LHCN-M2 (cell line): ENCODE measurements around the gene SCAMP5. TPM values are rescaled to one million over a fixed set of nuclear protein-coding genes. Genes with fewer than 3 reads are reported as not detected.

ENCODE experiments used
- DNase-seq: peaks from one replicate; pipeline ENCODE4 v3.0.0-alpha.2; 2012; ENCODE audit warnings: low read depth
- total RNA-seq: library from RNA; depleted of rRNA; stranded (reverse); fragments of >200 nt; gene quantifications from 2 replicates; pipeline ENCODE4 v1.2.3, GENCODE V29; 2014

Gene SCAMP5
- total RNA-seq, 1 experiment from 2014 or later, result 0.98 TPM

DNA sequence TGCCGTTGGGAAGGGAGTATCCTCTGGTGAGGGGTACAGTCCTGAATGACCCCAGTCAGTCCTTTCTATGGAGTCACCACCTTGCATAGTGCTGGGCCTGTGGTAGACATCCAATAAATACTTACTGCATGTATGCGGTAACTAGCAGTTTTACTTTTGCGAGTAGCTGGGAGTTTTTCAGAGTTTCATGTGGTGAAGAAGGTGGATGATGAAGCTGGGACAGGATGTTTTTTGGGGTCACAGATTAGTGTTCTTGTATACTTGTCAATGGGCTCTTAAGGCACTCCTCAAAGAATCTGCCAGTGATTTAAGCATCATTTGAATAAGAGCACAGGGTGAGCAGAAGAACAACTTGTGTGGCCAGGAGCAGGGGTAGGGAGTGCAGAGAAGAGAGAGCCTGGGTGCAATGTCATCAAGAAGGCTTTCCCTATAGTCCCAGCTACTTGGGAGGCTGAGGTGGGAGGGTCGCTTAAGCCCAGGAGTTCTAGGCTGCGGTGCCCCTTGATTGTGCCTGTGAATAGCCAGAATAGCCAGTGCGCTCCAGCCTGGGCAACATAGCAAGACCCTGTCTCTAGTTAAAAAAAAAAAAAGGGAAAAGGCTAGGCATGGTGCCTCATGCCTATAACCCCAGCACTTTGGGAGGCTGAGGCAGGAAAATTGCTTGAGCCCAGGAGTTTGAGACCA is 50.1 kb downstream of the SCAMP5 start:
- no peak for DNase-seq

DNA sequence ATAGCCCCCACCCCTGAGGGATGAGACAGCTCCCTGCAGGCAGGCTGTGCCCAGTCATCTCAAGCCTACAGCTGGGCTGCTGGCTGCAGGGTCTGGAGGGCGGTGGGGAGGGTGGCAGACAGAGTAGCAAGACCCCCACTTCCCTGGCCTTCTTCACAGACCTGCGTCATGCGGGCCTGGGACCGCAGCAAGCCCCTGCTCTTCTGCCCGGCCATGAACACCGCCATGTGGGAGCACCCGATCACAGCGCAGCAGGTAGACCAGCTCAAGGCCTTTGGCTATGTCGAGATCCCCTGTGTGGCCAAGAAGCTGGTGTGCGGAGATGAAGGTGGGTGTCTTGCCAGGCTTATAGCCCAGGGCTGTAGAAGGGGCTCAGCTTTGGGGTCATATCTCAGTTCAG is 53.0 kb downstream of the SCAMP5 start:
- DNase-seq, result no peak

DNA sequence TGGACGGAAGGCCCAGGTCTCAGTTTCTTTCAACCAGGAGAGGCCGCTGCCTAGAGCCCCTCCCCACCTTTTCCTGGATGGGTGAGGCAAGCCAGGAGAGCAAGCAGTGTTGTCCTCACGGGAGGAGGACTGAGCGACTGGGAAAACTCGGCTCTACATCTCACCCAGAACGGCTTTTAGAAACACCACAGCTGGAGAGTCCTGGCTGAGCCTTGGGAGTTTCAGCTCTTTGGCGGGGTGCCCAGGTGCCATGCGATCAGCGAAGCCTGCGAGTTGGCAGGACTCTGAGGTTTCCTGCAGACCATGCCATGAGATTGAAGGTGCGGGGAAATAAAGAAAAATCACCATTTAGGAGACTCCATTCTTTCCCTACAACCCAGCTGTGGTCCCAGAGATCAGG is 54.0 kb downstream of the SCAMP5 start:
- DNase-seq, result no peak

DNA sequence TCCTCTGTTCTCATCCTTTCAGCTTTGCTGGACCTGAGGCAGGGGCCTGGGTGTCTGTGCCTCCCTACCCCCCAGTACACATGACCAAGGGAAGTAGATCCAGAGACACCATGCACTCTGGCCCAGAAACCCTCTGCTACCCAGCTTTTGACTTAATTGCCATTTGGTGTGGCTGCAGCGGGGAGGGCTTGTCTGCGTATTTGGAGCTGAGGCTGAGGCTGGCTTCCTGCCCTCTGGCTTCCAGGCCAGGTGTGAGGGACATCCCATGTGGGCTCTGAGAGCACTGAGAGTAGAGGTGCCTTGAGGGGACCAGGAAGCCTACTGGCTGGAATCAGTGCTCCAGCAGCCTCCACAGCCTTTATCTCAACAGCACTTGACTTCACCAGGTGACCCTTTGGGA is 54.9 kb downstream of the SCAMP5 start:
- DNase-seq, result no peak

DNA sequence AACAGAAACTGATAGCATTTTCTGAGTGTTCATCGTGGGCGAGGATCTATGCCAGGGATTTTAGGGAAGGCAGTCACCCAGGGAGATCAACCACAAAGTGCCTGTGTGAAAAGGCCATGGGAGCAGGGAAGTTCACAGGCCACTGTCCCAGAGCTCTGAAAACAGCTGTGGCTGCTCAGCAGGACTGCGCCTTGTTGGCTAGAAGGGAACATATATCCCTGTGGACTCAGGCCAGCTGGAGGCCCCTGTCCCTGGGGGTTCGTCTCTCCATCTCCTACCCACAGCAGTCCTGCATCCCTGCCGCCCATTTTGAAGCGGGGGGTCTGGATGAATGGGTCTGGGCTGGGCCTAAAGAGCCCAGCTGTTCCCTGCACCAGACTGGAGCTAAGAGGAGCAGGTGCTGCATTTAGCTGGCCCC is 55.8 kb downstream of the SCAMP5 start:
- peak; percentile 60 for DNase-seq

DNA sequence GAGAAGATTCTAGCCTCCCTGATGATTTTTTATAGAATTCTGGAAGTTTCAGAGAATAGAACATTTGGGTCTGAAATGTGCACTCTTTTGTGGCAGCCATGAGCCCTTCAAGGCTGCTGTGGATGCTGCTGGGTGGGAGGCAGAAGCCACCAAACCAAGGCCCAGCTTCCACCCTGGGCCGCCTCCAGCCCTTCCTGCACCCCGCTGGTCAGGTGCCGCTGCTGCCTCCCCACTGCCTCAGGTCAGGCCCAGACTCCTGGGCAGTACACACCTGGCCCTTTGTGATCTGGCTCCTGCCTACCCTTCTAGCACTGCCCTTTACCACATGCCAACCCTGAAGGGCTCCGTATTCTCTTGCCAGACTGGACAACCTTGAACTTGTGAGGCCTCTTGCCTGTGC is 56.3 kb downstream of the SCAMP5 start:
- DNase-seq, result no peak

DNA sequence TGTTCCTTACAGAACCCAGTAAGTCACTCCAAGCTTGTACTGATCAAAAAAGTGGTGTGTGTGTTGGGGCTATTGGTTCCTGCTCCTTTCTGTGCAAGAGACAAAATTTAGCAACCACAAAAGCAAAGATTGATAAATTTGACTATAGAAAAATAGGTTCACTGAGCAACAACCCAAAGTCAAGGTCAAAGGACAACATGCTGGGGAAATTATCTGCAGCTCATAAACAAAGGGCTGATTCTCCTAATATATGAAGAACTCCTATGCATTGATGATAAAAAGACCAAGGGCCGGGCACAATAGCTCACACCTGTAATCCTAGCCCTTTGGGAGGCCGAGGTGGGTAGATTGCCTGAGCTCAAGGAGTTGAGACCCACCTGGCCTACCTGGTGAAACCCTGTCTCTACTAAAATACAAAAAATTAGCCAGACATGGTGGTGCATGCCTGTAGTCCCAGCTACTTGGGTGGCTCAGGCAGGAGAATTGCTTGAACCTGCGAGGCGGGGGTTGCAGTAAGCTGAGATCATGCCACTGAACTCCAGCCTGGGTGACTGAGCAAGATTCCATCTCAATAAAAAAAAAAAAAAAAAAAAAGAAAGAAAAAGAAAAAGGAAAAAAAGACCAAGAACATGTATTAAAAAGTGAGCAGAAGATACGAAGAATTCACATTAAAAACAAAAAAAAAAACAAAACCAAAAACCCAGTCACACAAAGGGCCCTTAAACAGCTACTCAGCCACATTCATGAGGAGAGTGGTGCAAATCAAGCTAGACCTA is 57.8 kb downstream of the SCAMP5 start:
- DNase-seq, result no peak

DNA sequence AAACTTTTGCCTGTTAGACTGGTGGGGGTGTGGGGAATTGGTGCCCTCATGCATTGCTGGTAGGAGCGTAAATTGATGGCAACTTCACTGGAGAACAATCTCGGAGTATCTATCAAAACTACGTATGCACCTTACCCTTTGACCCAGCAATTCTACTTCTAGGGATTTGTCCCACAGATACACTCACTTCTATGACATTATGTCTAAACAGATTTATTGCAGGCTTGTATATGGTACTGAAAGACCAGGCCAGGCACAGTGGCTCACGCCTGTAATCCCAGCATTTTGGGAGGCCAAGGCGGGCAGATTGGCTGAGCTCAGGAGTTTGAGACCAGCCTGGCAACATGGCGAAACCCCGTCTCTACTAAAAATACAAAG is 58.4 kb downstream of the SCAMP5 start:
- no peak for DNase-seq

DNA sequence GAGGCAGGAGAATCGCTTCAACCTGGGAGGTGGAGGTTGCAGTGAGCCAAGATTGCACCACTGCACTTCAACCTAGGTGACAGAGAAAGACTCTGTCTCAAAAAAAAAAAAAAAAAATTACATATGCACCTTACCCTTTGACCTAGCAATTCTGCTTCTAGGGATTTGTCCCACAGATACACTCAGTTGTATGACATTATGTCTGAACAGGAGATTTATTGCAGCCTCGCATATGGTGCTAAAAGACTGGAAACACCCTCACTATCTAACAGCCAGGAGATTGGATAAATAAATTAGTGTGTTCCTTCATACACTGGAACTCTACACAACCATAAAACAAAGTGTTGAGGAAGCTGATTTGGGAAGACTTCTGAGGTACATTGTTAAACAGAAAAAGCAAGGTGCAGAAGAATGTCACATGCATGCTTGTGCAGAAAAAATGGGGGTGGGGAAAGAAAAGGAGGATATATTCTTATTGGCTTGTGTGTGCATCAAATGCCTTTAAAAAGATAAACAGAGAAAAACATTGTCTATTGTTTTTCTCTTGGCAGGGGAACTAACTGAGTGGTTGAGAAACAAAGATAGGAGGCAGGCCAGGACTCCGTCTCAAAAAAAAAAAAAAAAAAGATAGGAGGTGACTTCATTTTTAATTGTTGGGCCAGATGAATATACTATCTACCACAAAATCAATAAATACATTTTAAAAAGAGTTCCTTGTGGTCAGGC is 59.0 kb downstream of the SCAMP5 start:
- DNase-seq, result no peak

DNA sequence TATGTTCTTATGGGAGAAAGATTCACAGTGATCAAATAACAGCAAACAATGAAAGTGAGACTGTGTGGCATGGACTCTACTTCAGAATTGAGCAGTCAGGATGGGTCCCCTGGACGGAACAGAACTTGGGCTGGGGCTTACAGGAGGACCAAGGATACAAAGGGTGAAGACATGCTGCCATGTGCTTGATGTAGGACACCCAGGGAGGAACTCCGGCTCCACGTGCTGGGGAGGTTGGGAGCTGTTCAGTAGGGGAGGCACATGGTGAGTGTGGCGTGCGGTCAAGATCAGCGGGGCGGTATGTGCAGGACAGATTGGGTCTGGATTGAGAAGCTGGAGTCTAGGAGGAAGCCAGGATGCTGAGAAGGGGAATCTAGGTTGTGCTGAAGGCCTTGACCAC is 60.7 kb downstream of the SCAMP5 start:
- no peak for DNase-seq

DNA sequence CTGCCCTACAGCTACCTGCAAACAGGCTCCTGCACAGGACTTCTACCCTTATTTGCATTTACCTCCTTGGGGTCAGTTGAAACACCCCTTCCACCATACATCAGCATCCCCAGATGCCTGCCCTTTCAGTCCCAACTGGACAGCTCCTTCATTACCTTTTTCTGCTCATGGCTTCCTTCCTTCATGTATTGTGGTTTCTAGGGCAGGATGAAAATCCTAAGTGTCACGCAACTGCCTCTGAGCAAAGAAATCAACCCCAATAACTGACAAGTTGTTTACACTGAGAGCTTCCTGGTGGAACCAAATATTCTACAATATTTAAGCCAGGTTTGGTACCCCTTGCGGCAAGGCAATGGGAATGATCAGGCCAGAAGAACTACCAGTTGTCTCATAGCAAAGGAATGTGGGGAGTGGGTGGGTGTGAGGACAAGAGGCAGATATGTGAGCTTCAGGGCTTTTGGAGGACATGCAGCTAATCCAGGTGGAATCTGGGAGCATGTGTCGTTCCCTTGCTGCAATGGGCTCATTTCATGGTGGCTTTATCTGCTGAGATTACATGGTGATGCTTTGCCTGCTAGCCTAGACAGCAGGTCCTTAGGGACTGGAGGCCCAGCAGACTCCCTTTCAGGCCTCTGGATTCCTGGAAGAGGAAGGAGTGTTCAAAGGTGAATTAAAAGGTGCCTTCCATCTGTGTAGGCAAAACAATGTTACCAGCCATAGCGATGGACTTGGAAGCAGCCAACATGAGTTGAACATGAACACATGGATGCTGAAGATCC is 63.0 kb downstream of the SCAMP5 start:
- no peak for DNase-seq

DNA sequence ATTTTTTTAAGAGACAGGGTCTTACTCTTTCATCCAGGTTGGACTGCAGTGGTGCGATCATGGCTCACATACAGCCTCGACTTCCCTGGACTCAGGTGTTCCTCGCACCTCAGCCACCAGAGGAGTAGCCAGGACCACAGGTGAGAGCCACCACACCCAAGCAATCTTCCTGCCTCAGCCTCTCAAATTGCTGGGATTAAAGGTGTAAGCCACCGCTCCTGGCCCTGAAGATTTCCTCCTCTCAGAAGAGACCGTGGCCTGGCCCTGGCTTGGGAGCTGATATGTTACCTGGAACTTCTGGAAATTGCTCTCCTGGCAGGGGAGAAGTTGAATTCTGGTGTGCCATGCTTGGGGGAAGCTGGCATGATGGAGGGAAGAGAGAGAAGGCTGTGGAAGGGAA is 64.2 kb downstream of the SCAMP5 start:
- no peak for DNase-seq

DNA sequence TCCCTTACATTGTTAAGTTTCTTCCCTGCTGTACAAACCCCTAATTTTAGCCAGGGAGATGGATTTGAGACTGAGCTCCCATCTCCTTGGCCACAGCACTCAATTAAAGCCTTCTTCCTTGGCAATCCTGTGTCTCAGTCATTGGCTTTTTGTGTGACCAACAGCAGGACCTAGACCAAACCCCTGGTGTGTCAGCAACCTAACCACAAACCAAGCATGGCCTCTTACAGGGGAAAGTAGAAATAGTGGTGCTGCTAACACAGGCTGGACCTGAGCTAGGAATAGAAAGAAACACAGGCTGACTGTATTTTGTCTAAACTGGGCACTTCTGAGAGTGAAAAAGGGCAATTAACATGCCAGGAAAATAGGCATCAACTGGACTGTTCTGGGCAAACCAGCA is 65.9 kb downstream of the SCAMP5 start:
- peak; percentile 66 for DNase-seq

DNA sequence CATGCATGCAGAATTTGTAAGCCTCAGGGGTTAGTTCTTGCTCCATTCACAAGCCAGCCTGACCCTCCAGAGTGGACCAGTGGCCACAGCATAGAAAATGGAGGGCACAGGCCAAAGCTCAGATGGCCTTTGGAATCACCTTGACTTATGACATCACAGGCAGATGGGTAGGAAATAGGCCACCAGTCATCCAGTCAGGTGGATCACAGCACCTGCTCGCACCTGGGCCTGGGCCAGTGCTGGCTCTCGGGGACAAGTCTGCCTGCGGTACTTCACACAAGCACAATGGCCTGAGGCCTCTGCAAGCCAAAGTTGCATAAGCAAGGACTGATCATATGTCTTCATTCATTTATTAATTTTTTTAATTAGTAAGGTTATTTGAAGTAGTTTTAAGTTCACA is 67.3 kb downstream of the SCAMP5 start:
- DNase-seq, result no peak

DNA sequence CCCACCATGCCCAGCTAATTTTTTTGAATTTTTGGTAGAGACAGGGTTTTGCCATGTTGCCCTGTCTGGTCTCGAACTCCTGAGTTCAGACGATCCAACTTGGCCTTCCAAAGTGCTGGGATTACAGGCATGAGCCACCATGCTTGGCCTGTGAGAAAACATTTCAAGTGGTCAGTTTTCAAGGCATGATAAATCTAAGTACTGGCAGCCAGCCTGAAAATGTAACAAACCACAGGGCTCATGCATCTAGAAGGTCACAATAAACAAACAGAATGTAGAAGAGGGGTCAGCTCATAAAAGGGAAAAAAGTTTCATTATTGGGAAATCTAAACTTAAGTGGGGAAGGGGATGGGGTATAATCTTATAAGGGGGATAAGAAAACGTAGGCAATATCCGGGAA is 68.0 kb downstream of the SCAMP5 start:
- DNase-seq, result peak; percentile 73

DNA sequence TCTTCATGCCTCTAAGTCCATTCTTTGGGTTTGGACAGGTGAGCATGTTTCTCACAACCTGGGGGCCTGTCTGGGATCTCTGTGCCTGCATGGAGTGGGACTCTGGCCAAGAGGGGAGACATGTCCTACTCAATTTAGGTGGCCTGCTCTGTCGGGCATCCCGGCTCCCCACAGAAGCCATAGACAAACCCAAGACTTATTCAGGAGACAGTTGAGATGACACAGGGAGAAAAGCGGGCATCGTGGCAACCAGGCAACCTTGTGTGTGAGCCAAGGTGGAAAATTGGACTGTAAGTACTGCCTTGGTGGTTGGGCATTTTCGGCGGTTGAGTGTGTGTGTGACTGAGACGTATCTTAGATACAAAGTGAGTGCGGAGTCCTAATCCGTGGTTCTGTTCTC is 68.5 kb downstream of the SCAMP5 start:
- no peak for DNase-seq

DNA sequence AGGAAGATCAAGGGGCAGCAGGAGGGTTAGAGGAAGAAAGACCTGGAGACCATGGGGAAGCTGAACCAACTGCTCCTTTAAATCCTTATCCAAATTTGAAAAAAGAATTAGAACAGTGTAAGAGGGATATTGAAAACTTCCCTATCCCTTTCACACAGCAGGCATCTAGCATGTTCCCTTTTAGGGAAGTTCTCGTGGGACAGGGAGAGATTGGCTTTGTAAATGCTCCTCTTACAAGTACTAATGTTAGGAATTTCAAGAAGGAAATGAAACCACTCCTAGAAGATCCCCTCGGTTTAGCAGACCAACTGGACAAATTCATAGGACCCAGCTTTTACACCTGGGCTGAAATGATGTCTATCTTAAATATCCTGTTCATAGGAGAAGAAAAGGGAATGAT is 69.5 kb downstream of the SCAMP5 start:
- DNase-seq, result no peak

DNA sequence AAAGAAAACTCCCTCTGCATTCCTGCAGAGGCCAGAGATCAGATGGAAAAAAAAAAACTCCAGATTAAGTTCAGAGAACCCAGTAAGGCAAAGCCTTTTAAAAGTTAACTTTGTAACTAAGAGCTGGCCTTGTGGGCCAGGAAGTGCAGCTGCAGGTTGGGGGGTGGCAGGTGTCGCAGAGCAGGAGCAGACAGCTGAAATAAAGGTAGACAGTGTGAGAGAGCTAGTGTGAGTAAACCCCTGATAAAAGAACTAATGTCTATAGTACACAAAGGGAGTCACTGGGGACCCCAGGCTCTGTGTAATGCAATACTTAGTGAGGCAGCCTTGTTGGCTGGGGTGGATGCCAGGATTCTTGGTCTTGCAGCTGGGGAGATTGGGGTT is 70.1 kb downstream of the SCAMP5 start:
- peak; percentile 35 for DNase-seq

DNA sequence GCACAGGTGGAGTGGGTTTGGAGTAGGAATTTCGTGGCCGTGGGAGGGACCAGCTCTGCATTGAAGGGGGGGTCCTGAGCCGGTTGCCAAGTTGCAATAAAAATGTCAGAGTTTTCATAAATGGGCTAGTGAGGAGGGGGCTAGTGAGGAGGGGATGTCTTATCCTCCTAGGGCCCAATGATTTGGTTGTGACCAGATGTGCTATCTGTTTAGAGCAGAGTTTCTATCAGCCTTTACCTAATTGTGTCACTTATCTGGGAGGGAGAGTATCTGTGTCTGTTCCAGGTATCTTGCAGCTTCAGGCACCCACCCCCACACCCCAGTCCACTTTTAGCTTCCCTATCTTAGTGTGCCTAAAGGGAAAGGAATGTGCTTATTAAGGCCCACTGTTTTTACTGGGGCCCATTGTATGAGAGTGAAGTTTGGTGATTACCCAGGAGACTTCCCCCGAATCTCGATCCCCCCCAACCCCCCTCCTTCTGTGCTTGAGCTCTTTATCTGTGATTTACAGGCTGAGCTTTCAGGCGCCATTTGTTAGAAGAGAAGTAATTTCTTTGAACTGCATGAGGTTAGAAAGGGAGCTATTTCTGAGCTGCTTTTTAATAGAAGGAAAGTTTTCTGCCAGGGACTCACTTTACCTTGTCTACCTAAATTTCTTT is 70.6 kb downstream of the SCAMP5 start:
- no peak for DNase-seq

DNA sequence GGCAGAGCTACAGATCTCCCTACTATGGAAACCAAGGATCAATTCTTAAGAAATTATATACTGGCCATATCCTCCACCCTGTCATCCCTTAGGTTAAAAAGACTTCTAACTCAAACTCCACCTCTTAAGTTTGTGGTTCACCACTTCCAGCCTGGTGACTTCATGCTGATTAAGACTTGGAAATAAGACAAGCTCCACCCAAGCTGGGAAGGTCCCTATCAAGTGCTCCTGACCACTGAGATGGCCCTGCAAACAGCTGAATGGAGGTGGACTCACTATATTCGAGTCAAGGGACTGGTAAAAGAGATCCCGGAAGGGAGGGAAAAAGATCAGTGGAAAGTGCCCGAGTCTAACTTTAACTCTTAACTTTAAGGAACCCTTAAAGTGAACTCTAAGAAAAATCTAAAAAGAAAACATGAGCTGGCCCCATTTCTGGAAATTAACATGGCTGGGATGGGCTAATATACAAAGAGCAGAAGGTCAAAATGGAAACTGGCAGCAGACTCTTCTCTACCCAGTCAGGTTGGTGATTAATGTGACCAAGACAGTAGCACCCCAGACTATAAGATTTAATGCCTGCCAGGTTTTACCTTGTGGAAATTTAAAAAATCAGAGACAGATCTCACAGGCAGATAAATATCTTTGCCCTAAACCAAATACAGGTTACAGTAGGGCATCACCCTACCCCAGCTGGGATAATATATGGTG is 71.9 kb downstream of the SCAMP5 start:
- peak; percentile 82 for DNase-seq

DNA sequence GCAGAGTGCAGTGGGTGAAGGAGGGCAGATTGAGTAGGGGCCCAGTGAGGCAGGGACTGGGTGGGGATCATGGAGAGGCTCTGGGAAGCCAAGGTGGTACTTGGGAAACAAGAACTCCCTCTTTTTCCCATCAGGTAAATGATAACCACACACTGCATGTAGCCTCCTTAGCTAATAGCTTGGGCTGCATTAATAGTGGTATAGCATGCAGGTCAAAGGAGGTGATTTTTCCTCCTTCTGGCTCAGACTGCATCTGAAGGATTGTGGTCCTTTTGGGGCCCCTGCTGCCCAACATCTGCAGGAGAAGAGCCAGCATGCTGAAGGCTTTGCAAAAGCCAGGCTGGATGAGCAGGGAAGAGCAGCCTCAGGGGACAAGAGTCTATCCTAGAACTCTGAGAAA is 73.4 kb downstream of the SCAMP5 start:
- no peak for DNase-seq
